GM19468 (cell line): ENCODE data around the gene UBE2D2.
A peak's percentile ranks its signal among the peaks of the same experiment; 100 is the strongest.
"Not testable (repeated sequence)": the region's sequence is repeated elsewhere in the genome, so short reads cannot be mapped to it uniquely, and the experiment has no call there.

Source experiments
- ATAC-seq: cut with Tn5 transposase; IDR thresholded peaks from one replicate; pipeline ENCODE4 v1.9.1; 2021; ENCODE audit warnings: mild to moderate bottlenecking, moderate library complexity, moderate number of reproducible peaks; ENCODE audit not compliant: unreplicated experiment; ENCODE audit errors: extremely low read depth

Gene UBE2D2

GRCh38 chr5:139546593-139546992 is 14.5 kb upstream of the UBE2D2 start:
- not testable (repeated sequence) for ATAC-seq

- ATAC-seq: no peak
Observed at GRCh38 chr5:139549162-139549894, 11.8 kb upstream of the UBE2D2 start.

- not testable (repeated sequence) for ATAC-seq
Observed at GRCh38 chr5:139550051-139550872, 10.9 kb upstream of the UBE2D2 start.

- ATAC-seq: no peak
Observed at GRCh38 chr5:139551191-139551889, 9.8 kb upstream of the UBE2D2 start.

DNA sequence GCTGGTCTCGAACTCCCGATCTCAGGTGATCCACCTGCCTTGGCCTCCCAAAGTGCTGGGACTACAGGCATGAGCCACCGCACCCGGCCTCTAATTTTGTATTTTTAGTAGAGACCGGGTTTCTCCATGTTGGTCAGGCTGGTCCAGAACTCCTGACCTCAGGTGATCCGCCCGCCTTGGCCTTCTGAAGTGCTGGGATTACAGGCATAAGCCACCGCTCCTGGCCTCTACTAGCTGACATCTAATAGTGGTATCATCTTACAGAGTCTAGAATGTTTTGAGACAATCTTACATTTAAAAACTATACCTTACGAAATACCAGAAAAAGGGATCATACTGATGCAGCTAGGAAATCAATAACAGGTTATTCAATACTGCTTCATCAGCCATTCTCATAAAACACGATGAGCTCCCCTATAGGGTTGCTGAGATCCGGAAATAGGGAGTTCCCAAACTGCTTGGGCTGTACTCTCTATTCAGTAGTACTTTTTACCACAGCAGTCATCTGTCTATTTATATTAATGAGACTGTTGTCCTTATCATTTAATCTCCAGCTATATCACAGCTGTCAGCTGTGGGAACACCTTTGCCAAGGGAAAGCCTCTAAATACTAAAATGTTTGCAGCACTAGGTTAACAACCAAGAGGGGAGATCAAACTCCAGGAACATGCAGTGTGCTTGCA is 8.1 kb upstream of the UBE2D2 start:
- no peak for ATAC-seq

GRCh38 chr5:139554264-139554663 is 6.9 kb upstream of the UBE2D2 start:
- no peak for ATAC-seq

GRCh38 chr5:139557811-139558210 is 3.3 kb upstream of the UBE2D2 start:
- ATAC-seq: no peak

DNA sequence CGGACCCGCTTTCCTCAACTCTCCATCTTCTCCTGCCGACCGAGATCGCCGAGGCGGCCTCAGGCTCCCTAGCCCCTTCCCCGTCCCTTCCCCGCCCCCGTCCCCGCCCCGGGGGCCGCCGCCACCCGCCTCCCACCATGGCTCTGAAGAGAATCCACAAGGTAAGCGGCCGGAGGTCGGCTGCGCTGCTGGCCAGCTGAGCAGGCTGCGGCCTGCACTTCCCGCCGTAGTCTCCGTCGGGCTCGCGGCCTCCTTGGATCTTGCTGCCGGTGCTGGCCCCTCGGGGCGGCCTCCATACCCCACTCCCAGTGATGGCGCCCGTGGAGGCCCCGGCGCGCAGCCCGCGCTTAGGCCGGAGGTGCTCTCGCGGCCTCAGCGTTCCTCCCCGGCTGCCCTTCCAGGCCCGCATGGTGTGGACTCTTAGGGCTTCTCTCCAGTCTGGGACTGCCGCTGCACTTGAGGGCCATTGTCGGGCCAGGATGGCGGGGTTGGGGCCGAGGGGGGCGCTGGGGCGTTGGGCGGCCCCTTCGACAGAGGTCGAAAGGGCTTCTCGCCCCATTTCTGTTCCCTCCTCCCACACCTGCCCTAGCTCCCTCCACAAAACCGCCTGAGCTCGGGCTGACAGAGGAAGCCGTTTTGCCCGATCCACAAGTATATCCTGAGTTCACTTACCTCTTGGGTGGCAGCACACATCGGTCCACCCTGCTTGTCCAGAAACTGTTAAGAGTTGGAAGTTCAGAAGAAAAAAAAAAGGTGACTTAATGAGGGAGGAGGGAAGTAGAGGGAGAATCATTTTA is 714 bp downstream of the UBE2D2 start:
- no peak for ATAC-seq

DNA sequence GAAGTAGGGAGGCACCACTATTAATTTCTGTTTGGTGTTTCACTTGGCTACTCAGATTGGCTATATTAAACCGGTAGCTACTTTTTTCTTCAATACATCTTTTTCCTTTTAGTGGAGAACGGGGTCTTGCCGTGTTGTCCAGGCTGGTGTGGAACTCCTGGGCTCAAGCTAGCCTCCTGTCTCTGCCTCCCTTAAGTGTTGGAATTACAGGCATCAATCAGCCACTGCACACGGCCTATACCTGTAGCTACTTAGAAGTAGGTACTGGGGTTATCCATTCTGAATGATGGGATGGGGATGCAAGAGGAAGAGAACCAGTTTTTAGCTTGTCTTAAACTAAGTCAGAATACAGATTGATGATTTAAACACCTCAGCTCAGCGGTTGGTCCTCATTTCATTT is 1.7 kb downstream of the UBE2D2 start:
- no peak for ATAC-seq

DNA sequence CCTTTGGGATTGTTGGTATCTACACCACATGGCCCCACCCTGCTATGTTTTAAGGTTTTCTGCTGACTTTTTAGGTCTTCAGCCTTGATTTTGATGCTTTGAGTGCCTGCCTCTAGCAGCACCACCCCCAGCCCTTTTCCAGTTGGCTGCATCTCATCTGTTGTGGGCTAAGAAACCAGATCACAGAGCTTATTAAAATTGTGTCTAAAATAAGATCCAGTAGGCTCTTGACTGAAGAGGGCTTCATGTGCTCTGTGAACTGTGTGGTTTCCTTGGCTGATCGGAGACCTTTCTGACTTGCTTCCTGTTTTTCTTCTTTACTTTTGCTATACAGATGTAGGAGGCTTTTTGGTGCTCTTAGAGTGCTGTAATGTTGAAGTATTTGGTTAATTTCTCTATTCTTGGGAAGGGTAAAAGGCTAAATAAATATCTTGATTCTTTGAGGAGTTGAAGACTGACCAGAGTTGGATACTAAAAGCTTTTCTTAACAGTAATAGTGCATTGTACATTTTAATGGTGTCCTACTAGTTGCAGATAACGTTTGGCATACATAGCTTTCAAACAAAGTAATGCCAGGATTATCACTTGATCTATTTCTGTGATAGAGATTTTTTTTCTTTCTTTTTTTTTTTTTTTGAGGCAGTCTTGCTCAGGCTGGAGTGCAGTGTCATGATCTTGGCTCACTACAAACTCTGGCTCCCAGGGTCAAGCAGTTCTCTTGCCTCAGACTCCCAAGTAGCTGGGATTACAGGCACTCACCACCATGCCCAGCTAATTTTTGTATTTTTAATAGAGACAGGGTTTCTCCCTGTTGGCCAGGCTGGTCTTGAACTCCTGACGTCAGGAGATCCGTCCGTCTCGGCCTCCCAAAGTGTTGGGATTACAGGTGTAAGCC is 4.5 kb downstream of the UBE2D2 start:
- ATAC-seq: peak; percentile 42

GRCh38 chr5:139566611-139567010 is 5.5 kb downstream of the UBE2D2 start:
- ATAC-seq: no peak

DNA sequence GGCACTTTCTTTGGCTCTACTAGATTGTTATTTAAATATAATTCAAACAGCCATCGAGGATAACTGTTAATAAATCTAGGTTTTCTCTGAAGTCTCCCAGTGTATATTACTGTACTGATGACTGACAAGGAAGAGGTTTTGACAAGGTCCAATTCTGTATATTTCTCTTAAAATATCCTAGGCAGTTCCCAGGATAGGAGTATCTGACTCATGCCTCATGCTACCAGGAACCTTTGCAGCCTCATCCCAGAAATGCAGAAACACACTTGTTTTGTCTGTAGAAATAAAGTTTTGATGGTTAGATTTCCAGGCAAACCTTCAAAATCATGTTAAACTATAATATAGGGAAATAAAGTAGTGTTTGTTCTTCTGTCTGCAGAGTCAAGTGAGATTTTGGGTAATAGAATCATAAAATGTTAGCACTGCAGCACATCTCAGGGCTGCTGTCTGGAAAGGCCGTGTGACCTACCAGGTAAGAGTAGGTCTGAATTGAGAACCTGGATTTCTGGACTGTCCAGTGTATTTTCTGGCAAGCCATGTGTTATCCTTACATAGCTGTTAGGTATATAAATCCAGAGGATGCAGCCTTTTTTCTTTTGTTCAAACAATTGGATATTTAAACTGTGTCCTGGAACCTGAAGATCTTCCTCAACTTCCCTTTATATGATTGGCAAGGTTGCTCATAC is 8.3 kb downstream of the UBE2D2 start:
- no peak for ATAC-seq

GRCh38 chr5:139571543-139571942 is 10.4 kb downstream of the UBE2D2 start:
- no peak for ATAC-seq

DNA sequence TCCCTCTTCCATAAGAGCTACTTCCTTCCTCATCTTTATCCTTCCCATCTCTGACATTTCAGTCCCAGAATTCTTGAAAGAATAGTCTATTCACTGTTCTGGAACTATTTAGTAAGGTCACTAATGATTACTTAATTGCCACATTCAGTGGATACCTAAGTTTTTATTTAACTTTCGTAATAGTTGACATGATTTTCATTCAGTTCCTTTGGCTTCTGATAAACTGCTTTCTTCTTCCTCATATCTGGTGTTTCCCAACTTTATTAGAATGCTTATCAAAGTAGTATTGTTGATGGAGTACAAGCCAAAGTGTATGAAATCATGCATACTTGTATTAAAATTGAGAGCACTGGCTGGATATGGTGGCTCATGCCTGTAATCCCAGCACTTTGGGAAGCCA is 10.8 kb downstream of the UBE2D2 start:
- no peak for ATAC-seq

DNA sequence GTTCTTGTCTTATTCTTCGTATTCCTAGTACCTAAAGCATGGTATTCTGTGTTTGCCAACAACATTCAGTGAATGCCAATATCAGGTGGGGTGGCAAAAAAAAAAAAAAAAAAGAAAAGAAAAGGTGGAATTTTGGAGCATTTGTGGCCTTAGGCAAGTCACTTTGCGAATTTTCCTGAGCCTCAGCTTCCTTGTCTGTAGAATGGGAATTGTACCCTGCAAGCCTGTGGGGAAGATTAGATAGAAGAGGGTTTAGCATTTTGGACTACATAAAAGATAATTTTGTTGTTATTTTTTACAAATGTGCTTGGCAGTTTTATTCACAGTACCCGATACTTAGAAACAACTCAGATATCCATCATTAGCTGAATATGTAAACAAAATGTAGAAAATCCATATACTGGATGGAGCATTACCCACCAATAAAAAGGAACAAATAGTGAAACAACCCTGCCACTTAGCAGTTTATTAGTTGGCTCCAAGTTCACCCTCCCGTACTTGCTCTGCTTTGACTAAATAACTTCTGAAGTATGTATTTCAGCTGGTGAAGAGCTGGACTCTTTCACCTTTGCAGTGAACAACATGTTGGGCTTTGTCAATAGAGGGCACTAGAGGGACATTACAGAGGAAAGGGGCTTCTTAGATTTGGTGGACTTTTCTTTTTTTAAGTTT is 13.6 kb downstream of the UBE2D2 start:
- no peak for ATAC-seq

DNA sequence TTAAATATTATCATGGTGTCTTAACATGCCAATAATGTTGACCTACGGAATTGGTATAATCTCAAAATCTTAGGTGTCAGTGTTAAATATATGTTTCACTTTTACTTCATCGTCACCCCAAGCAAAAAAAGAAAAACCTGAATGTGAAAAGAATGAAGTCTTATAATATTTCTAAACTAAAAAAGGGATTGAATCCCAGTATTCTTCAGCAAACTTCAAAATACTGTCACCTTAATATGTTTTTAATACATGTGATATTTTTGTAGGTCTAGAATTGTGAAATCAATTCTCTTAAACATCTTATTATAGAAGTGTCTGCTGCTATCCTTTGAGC is 14.1 kb downstream of the UBE2D2 start:
- ATAC-seq: no peak

- ATAC-seq: no peak
Observed at GRCh38 chr5:139575751-139576150, 14.6 kb downstream of the UBE2D2 start.
